Memory B cell (primary cell): ENCODE data around the gene SLC25A47.

ENCODE experiments used
- ATAC-seq: fragments of 150-1000 bp; cut with Tn5 transposase; 2 replicates; pipeline ENCODE4 v1.10.0; 2021; ENCODE audit warnings: low read depth, mild to moderate bottlenecking, moderate library complexity
- DNase-seq, 2 donors: peaks; one replicate each; pipeline ENCODE4 v3.0.0; 2022; ENCODE audit warnings: low spot score in 2 of 2
- H3K27ac Mint-ChIP-seq: one replicate; pipeline ENCODE4 v1.8.0; 2022; ENCODE audit warnings: mild to moderate bottlenecking, moderate library complexity, mixed read lengths
- H3K27me3 Mint-ChIP-seq: one replicate; pipeline ENCODE4 v1.8.0; 2022; ENCODE audit warnings: mixed read lengths
- H3K36me3 Mint-ChIP-seq: one replicate; pipeline ENCODE4 v1.8.0; 2022; ENCODE audit warnings: mild to moderate bottlenecking, mixed read lengths
- H3K4me1 Mint-ChIP-seq: one replicate; pipeline ENCODE4 v1.8.0; 2022; ENCODE audit warnings: mixed read lengths
- H3K4me3 Mint-ChIP-seq: one replicate; pipeline ENCODE4 v1.8.0; 2022; ENCODE audit warnings: mild to moderate bottlenecking, moderate library complexity, mixed read lengths
- H3K9me3 Mint-ChIP-seq: one replicate; pipeline ENCODE4 v1.8.0; 2022; ENCODE audit warnings: mixed read lengths

SLC25A47 gene

DNA sequence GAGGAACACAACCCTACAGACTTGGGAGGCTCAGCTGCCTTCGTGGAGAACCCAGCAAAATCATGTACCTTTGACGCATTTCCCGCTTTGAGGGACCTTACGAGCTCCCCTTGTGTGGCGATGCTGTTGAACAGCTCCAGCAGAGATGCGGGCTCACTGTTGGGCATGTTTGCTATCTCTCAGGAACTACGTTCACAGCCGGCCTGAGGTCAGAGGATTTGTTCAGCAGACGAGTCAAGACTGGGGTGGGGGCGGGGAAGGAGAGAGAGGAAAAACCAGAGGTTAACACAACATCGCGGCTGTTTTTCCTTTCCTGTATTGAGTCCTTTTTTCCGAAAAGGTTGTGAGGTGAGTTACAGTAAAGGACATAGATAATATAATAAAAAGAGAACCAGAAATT is 45.9 kb downstream of the SLC25A47 start:
- H3K27me3 Mint-ChIP-seq = no peaks in the 10 kb centered on the region
- DNase-seq (no peak), ATAC-seq (no peak)
- no peak overlapping the region for H3K27ac Mint-ChIP-seq
- H3K36me3 Mint-ChIP-seq = peaks cover 22% of the 10 kb centered on the region
- no peak overlapping the region for H3K4me3 Mint-ChIP-seq
- peaks cover 17% of the 10 kb centered on the region for H3K4me1 Mint-ChIP-seq
- H3K9me3 Mint-ChIP-seq = no peaks in the 10 kb centered on the region

GRCh38 chr14:100370003-100370402 is 46.9 kb downstream of the SLC25A47 start:
- Mint-ChIP-seq H3K9me3 (no peaks in the 10 kb centered on the region), H3K27me3 (no peaks in the 10 kb centered on the region), H3K36me3 (peaks cover 22% of the 10 kb centered on the region), H3K27ac (no peak overlapping the region), H3K4me1 (peaks cover 25% of the 10 kb centered on the region), H3K4me3 (no peak overlapping the region)
- ATAC-seq = no peak
- DNase-seq = no peak

GRCh38 chr14:100371773-100372172 is 48.6 kb downstream of the SLC25A47 start:
- H3K27me3 Mint-ChIP-seq = no peaks in the 10 kb centered on the region
- no peak for ATAC-seq
- no peaks in the 10 kb centered on the region for H3K9me3 Mint-ChIP-seq
- no peak for DNase-seq
- peaks cover 16% of the 10 kb centered on the region for H3K36me3 Mint-ChIP-seq
- peak overlapping the region; percentile 24 for H3K27ac Mint-ChIP-seq
- H3K4me1 Mint-ChIP-seq = peaks cover 30% of the 10 kb centered on the region
- no peak overlapping the region for H3K4me3 Mint-ChIP-seq

- Mint-ChIP-seq H3K27me3 (no peaks in the 10 kb centered on the region), H3K36me3 (peaks cover 14% of the 10 kb centered on the region), H3K9me3 (no peaks in the 10 kb centered on the region), H3K4me1 (peaks cover 33% of the 10 kb centered on the region), H3K4me3 (peak overlapping the region; percentile 1), H3K27ac (peak overlapping the region; percentile 92)
- ATAC-seq (no peak), DNase-seq (no peak)
Observed at GRCh38 chr14:100372357-100373048, 49.4 kb downstream of the SLC25A47 start.

DNA sequence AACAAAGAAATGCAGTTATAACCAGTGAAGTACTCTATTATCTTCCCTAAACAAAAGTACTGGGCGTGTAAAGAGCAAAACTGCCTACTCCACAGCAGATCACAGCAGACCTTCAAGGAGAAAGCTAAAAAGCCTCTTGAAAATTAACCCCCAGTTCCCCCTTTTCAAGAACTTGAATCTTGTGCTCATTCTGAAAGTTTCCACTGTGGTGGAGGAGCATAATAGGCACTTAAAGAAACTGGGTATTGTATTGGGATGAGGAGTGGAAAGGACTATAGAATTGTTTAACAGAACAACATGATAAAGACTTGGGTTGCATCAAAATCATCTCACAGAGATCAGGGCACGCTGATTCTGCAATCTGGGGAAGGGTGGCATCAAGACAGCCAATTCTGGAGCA is 51.1 kb downstream of the SLC25A47 start:
- H3K4me3 Mint-ChIP-seq = peak overlapping the region; percentile 91
- H3K36me3 Mint-ChIP-seq = peaks cover 5% of the 10 kb centered on the region
- no peak for DNase-seq

DNA sequence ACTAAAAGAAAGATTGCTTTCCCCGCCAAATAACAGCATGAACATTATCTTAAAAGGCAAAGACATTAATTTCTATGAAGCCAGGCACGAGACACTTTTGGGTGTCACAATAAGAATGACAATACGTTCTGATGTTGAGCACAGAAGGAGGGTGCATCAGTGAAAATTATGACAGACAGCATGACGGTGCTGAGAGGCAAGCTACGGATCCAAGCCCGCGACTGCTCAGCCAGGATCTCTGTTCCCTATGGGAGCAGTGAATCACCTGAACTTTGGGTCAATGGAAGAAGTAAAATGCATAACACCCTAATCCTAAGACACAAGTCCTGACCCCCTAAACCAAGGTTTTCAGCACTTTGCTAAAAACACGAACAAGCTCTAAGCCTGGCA is 51.7 kb downstream of the SLC25A47 start:
- H3K36me3 Mint-ChIP-seq = peaks cover 5% of the 10 kb centered on the region
- peaks cover 37% of the 10 kb centered on the region for H3K4me1 Mint-ChIP-seq
- DNase-seq = no peak

More for the DNA sequence above, 51.1 kb downstream of the SLC25A47 start:
- Mint-ChIP-seq H3K27ac (peak overlapping the region; percentile 92), H3K4me1 (peaks cover 37% of the 10 kb centered on the region), H3K9me3 (no peaks in the 10 kb centered on the region), H3K27me3 (no peaks in the 10 kb centered on the region)
- no peak for ATAC-seq

GRCh38 chr14:100375266-100375962 is 52.3 kb downstream of the SLC25A47 start:
- H3K36me3 Mint-ChIP-seq = peaks cover 5% of the 10 kb centered on the region
- H3K4me3 Mint-ChIP-seq = peak overlapping the region; percentile 91
- peak; percentile 29 to 30 for DNase-seq
- H3K9me3 Mint-ChIP-seq = no peaks in the 10 kb centered on the region
- peak overlapping the region; percentile 92 for H3K27ac Mint-ChIP-seq
- peaks cover 37% of the 10 kb centered on the region for H3K4me1 Mint-ChIP-seq
- peak; percentile 36 for ATAC-seq
- H3K27me3 Mint-ChIP-seq = no peaks in the 10 kb centered on the region

More for the DNA sequence above, 51.7 kb downstream of the SLC25A47 start:
- Mint-ChIP-seq H3K27ac (peak overlapping the region; percentile 92), H3K27me3 (no peaks in the 10 kb centered on the region), H3K9me3 (no peaks in the 10 kb centered on the region), H3K4me3 (peak overlapping the region; percentile 91)
- ATAC-seq = no peak

DNA sequence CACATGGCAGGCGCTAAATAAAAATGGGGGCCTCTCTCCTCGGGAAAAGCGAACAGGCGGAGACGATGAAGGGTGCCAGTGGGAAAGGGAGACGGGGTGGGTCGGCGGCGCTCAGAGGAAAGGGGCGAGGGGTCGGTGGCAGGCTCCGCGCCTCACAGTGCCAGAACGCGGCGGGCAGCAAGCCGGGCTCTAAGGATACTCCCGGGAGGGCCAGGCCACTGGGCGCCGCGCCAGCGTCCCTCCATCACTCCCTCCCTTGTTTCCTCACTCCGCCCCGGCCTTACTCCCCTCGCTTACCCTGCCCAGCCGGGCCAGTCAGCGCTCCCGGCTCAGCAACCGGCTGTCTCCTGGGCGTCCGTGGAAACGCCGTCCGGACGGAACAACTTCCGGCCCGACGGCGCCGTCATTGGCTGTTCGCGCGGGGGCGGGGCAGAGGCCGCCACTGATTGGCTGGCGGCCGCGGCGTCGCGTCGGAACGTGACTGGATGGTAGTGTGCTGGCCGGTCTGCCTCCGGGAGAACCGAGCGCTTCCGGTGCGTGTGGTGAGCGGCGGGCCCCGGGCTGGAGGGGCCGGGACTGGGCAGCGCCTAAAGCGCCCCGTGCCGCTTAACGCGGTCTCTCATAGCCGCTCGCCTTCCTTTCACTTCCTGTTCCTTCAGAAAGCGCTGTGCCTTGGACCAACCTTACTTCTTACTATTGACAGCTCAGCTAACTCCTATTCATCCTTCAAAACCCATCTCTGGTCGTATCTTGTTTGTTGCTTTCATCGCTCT is 53.0 kb downstream of the SLC25A47 start, which contains the start of gene WDR25:
Gene WDR25 (plus strand): TSS at position 523 of the 773 bp plus-strand sequence.
- no peaks in the 10 kb centered on the region for H3K9me3 Mint-ChIP-seq
- peaks cover 37% of the 10 kb centered on the region for H3K4me1 Mint-ChIP-seq
- peak within 1 kb of the TSS; percentile 91 for H3K4me3 Mint-ChIP-seq
- no peaks in the 10 kb centered on the region for H3K27me3 Mint-ChIP-seq
- DNase-seq (peak; percentile 89 to 91), ATAC-seq (peak; percentile 83)
- H3K27ac Mint-ChIP-seq = peak within 1 kb of the TSS; percentile 92
- H3K36me3 Mint-ChIP-seq = peaks cover 5% of the 10 kb centered on the region

DNA sequence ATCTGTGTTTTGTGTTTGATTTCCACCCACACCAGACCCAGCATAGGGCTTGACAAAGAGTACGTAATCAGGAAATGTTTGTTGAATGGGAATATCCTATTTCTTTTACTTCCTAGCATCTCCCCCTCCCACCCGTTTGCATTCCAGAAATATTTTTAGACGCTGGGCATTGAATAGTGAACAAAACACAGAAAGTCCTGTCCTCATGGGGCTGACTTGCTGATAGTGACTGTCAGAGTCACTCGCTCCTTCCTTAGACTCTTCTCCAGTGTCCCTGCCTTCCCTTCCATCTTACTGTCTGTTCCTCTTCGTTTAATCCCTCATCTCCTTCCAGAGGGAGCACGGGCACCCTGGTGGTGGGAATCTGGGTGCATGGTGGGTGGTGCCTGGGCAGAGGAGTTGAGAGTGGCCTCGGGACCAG is 53.6 kb downstream of the SLC25A47 start:
- peak overlapping the region; percentile 92 for H3K27ac Mint-ChIP-seq
- H3K36me3 Mint-ChIP-seq = peaks cover 5% of the 10 kb centered on the region
- DNase-seq = peak in 1 of 2 donors; percentile 18
- no peaks in the 10 kb centered on the region for H3K27me3 Mint-ChIP-seq
- no peaks in the 10 kb centered on the region for H3K9me3 Mint-ChIP-seq
- ATAC-seq = no peak
- H3K4me3 Mint-ChIP-seq = peak overlapping the region; percentile 91
- peaks cover 37% of the 10 kb centered on the region for H3K4me1 Mint-ChIP-seq
